Measurements from ENCODE around the gene KRT7.

DNA sequence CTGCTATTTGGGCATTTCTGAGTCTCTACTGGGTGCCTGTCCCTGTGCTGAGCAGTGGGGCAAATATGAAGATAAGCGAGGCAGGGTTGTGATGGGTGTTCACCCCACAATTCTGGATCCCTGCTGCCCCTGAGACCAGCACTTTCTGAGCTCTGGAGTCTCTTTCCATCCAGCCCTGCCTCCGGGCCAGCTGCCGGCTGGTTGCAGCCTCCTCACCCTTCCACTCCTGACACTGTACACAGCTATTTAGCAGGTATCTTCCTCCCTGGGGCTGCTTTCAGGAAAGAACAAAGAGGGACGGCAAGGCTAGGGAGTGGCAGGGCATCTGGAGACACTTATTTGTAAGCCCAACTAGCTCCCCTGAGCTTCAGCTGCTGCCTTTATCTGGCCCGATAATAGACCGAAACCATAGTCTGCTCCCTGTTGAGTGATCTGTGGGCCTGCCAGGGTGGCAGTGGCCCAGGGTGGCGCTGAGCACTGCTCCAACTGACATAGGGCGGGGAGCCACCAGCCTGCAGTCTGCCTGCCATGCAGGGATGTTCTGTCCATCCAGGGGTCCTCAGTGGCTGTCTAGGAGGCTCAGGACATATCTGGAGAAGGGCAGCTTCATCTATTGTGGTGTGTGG is 33.6 kb upstream of the KRT7 start:
- TF ChIP-seq CTCF (IDR thresholded peaks at IDR 0.05; ENCODE audit: low read length) (no peak), EZH2 (optimal IDR thresholded peaks at IDR 0.05; ENCODE audit: low read depth, low read length) (no peak)
